GM21825 (cell line): ENCODE results near the gene RER1.

ENCODE experiments used
- ATAC-seq: cut with Tn5 transposase; IDR thresholded peaks from one replicate; pipeline ENCODE4 v1.9.1; 2021; ENCODE audit warnings: mild to moderate bottlenecking, moderate library complexity; ENCODE audit not compliant: unreplicated experiment

Gene RER1

DNA sequence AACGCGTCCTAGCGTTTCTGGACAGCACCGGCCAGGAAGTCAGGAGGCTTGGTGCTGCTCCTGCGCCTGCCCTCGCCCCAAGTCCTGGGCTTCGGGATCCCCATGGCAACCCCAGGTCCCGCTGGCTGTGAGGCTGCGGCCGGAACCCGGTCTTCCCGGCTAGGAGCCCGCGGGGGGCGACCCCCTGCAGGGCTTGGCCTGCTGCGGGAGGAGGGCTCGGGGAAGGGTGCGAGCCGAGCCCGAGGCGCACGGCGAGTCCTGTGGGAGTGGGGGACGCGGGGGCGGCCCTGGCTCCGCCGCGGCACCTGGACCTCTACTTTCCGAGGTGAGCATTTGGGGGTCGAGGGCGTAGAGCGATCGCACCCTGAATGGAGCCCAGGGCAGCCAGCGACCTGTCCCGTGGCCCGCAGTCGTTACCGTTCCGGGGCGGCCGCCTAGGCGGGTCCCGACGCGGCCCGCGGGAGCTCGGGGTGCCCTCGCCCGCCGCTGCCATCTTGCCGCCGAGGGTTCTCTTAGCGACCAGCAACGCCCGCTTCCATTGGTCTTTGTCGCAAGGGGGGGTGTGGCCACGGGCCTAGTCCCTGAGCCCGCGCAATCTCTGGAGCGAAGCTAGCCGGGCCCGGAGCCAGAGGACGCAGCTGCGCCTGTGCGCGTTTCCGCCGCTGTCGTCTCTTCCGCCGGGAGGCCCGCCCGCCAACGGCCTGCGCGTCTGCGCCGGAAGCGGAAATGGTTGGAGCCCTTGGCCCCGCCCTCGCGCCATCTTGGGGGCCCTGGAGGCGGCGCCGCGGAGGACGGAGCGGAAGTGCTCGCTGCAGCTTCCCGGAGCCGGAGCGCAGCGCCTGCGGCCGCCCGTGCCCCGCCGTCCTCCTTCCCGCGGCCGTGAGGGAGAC lies at the start of gene RER1, which contains the start of gene MORN1:
Gene RER1, plus strand, starts transcription at position 801 of the 890 bp plus-strand sequence. CDS start 3,950 bp downstream, outside the sequence.
Gene MORN1, minus strand, starts transcription at position 514 of the 890 bp plus-strand sequence. Its CDS starts 21 bp downstream, at position 493.
- peak; percentile 89 for ATAC-seq

GRCh38 chr1:2342384-2343022 lies 49.1 kb upstream of the RER1 start:
- no peak for ATAC-seq

- no peak for ATAC-seq
Observed at GRCh38 chr1:2343023-2343935, 48.4 kb upstream of the RER1 start.

DNA sequence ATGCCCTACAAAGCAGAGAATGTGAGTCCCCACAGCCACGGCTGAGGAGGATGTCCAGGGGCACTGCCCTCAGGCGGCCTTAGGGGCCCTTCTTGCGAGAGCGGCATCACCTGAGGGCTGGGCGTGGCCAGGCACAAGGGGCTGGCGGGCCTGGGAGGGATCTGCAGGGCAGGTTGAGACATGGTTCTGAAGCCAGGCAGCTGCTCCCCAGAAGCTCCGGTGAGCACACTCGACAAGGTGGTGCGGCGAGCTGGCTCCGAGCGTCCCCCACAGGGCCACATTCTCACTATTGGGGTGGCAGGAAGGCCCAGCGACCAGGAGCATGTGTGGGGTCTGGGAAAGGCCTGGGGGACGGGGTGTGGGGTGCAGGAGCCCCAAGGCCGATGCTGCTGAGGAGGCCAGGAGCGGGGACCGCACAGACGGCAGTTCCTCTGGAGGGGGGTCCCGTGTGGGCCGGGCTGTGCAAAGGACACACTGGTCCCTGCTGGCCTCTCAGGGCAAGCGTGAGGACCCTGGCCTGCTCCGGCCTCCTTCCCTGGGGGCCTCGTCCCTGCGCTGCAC lies 47.4 kb upstream of the RER1 start:
- no peak for ATAC-seq

GRCh38 chr1:2344744-2345296 lies 46.8 kb upstream of the RER1 start:
- no peak for ATAC-seq

- ATAC-seq = no peak
Observed at GRCh38 chr1:2345297-2346075, 46.2 kb upstream of the RER1 start.

DNA sequence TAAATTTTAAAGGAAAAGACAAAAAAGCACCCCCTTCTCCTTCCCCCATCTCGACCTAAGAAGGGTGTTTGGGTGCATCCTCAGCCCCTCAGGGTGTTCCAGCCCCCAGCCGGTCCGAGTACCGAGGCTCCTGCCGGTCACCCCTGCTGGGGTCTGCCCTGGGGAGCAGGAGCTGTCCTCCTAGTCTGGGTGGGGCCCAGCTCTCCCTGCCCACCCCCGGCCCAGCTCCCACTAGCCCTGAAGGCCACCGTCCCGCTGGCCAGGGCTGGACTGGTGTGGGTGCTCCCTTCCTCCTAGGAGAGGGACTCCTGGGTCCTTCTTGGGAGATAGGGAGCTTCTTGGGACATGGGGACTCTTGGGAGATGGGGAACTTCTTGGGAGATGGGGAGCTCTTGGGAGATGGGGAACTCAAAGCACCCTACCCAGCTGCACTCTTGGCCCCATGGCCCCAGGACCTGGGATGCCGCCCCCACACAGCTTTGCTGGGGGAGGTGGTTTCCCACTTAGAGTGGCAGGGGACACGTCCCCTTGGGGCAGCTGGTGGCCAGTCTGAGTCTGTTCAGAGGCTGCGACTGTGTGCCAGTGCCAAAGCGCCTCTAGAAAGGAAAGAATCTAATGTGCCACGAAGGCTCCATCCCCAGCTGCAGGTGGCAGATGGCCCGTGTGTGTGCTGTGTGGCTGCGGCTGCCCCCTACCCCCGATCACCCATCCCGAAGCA lies 44.8 kb upstream of the RER1 start:
- no peak for ATAC-seq

DNA sequence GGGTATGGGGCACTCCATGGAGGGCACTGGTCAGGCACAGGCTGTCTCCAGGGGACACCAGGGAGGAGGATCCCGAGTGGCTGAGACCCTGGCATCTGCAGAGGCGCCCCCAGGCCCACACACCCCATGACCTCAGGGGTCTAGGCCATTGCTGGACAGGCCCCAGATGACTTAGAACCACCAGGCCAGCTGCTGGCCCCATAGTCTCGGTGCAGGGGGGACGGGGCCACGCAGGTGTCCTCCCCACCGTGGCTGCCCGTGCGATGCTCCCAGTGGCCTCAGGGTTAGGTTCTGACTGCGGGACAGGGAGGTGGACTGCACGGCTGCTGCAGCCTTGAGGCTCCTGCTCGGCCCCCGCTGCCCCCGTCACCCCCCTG lies 44.2 kb upstream of the RER1 start:
- ATAC-seq = no peak

DNA sequence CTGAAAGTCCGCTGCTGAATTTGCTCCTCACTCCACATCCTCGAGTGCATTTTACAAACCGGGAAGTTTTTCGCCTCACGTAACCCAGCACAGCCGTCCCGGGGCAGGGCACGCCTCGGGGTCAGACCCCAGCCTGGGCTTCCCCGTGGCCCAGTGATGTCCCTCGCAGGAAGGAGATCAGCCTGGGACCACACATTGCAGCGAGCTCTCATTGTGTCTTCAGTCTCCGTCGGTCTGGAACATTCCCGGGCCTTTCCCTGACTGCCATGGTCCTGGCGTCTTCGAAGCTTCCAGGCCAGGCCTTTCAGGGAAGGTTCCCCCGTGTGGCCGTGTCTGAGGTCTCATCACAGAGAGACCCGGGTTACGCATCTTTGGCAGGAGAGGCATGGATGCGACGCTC lies 43.7 kb upstream of the RER1 start:
- no peak for ATAC-seq

DNA sequence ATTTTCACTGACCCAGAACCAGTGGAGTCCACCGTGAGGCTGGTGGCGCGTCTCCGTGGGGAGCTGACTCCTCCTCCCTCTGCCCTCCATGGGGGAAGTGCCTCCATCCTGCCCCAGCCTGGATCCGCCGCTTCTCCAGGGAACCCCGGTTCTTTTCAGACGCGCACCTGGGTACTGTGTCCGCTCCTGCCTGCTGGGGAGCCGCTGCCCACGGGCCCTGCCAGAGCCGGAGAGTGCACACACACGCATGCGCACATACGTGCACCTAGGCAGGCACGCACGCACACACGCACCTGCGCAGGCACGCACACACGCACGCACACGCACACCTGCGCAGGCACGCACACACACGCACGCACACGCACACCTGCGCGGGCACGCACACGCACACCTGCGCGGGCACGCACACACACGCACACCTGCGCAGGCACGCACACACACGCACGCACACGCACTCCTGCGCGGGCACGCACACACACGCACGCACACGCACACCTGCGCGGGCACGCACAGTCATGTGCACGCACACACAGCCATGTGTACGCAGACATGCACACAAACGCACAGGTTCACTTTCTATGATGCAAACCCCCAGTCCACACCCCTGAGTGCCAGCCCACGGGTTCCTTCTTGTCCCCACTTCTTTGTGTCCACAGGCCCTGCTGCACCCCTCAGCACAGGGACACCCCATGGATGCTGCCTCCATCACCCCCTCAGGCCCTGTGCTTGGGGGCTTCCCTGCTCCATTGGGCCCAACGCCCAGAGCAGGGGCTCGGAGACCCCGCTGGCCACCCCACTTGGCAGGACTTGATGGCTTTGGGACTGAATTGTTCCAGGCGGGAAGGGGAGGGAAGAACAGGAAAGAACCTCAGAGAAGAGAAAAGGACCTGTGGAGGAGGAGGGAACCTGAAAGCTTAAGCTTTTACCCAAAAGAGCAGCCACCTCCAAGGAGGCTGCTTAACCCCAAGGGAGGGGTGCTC lies 43.0 kb upstream of the RER1 start:
- ATAC-seq = no peak

DNA sequence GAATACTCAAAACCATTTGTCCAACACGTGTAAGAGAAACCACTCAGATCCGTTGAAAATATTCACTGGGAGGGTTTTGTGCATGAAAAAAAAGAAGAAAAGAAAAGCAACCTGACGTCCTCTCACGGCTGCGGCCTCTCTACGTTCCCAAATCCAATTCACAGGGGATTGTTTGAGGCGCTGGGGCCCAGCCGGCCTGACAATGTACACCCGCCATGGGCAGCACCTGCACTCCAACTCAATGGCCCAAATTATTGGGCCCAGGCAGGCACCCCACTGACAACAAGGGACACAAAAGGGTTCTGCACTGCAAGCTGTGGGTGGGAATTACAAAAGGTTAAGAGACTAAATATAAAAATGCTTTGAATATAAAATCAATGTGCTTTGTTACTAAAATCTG lies 41.8 kb upstream of the RER1 start:
- no peak for ATAC-seq

- ATAC-seq = no peak
Observed at GRCh38 chr1:2350501-2350900, 41.1 kb upstream of the RER1 start.

DNA sequence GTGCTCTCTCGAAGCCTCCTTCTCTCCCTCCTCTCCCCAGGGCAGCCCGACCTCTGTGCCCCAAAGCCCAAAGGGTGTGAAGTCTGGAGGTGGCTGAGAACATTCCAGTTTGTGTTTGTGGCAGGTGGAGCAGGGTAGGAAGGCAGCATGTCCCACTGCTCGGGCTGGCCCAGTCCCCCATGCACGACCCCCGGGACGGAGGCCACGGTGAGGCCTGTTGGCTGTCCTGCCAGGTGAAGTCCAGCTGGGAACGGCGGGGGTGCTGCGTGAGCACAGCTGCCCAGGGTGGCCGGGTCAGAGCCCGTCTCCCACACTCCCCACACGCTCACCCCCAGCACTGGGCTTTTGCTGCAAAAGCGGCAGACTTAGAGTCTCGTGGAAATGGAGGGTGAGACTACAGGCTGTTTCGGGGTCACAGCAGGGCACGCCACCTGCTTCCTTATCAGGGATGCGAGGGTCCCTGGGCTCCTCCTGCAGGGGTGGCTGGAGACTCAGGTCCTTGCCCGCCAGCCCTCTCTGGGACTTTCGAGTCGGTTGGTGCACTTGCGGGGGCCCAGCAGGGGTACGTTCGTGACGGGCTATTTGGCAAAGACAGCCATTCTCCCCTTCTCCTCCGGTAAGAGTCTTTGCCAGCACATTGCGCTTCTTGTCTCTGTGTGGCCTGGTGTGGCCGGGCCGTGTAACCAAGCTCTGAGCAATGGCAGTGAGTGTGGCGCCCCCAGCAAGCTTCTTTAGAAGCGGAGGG lies 40.6 kb upstream of the RER1 start:
- ATAC-seq = no peak

DNA sequence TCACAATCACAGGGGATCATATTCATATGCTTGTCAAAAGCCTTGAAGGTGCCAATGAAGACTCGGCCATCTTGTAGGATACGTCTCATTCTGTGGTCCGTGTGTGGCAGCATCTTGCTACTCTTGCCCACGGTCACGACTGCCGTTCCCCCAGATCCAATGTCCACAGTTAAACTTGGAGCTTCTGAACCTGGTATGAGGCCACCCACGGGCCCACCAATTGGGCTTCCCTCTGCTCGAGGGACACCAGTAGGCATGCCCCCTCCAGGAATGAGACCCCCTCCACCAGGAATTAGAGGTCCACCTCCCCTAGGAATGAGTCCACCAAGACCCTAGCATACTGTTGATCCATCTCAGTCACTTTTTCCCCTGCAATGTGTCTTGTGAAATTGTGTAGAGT lies 39.9 kb upstream of the RER1 start:
- ATAC-seq = no peak

- ATAC-seq = no peak
Observed at GRCh38 chr1:2352341-2352896, 39.2 kb upstream of the RER1 start.

DNA sequence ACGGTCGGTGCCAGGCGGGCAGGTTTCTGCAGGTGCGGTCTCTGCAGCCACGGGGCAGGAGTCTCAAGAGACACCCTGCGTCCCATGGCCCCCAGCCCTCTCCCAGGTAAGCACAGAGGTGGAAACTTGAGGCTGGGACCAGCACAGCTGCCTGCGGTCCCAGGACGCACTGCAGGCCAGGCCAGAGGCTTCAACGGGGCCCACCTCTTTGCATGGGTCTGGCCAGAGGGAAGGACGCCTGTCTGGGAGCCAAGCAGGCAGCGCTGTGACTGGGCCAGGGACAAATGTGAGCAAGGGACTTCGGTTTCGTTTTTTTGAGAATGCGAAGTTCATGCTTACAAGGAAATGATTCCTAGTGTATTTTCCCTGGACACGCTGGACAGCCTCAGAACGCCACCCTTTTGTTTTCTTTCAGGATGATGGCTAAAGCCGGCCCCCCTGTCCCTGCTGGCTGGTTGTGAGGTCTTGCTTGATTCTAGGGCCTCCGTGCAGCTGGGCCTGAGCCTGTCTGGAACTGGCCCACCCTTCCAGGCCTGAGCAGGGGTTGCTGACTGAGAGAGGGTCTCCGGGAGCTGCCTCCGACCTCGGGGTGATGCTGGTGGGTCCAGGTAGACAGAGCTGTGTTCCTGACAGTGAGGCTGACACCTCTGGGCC lies 38.6 kb upstream of the RER1 start:
- no peak for ATAC-seq
